Measurements from ENCODE around the gene TMEM181.
"Not testable (repeated sequence)": the region's sequence is repeated elsewhere in the genome, so short reads cannot be mapped to it uniquely, and the experiment has no call there.

The TMEM181 gene

DNA sequence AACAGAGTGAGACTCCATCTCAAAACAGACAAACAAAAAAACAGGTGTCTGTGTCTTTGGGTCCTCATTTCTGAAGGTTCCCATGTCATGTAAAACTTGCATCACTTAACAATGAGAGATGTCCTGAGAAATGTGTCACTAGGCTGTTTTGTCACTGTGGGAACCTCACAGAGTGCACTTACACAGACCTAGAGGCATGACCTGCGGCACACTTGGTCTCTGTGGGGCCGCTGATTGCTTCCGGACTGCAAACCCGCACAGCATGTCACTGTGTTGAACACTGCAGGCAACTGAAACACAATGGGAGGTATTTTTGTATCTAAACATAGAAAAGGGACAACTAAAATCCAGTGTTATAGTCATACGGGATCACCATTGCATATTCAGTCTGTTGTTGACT lies 42.3 kb upstream of the TMEM181 start:
- TF ChIP-seq, protein P1, sequence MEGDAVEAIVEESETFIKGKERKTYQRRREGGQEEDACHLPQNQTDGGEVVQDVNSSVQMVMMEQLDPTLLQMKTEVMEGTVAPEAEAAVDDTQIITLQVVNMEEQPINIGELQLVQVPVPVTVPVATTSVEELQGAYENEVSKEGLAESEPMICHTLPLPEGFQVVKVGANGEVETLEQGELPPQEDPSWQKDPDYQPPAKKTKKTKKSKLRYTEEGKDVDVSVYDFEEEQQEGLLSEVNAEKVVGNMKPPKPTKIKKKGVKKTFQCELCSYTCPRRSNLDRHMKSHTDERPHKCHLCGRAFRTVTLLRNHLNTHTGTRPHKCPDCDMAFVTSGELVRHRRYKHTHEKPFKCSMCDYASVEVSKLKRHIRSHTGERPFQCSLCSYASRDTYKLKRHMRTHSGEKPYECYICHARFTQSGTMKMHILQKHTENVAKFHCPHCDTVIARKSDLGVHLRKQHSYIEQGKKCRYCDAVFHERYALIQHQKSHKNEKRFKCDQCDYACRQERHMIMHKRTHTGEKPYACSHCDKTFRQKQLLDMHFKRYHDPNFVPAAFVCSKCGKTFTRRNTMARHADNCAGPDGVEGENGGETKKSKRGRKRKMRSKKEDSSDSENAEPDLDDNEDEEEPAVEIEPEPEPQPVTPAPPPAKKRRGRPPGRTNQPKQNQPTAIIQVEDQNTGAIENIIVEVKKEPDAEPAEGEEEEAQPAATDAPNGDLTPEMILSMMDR (IDR thresholded peaks at IDR 0.05; ENCODE audit: control insufficient read depth, extremely low read depth, insufficient read depth), result no peak
- H3K4me3 ChIP-seq (ENCODE audit: low read depth, low read length), result no peak overlapping the region
- no peak for DNase-seq (ENCODE audit: low read depth)

DNA sequence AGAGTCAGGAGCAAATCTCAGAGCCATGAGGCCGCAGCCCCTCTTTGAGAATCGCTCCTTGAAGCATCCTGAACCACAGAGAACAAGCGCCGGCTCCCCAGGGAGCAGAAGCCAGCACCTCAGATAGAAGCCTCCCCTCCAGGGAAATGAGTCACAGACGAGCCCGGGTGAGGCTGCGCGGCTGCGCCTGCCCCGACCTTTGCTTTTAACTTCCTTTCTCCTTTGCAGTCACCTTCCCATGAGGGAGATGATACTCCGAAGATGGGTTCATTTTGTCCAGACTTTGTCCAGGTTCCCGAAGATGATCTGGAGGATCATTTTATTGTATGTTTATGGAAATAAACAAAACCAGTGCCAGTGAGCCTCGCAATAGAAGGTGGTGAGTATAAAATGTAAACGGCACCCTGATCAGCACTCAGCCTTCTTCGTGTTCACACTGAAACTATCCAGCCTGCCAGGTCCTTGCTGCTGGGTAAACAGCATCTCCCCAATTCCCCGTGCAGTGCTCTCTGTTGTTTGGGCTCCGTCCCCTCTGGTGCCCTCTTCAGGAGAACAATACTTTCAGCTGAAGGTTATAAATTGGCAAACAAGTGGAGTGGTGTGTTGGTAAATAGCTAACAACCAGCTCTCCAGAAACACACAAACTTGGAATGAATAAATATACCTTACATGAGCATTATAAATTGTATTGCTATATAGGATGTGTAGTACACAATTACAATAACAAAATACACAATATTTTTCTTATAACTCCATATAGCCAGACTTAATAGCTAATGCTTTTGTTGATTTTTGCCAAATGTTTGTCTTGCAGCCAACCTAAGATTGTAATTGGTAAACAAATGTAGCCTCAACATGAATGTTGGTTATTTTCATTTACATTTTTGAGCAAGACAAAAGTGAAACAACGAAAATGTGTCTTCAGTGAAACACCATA lies 41.4 kb upstream of the TMEM181 start:
- peak; percentile 58 for DNase-seq (ENCODE audit: low read depth)
- no peak overlapping the region for H3K4me3 ChIP-seq (ENCODE audit: low read depth, low read length)
- TF ChIP-seq, protein P1 (IDR thresholded peaks at IDR 0.05; ENCODE audit: control insufficient read depth, extremely low read depth, insufficient read depth), result peak; percentile 30

DNA sequence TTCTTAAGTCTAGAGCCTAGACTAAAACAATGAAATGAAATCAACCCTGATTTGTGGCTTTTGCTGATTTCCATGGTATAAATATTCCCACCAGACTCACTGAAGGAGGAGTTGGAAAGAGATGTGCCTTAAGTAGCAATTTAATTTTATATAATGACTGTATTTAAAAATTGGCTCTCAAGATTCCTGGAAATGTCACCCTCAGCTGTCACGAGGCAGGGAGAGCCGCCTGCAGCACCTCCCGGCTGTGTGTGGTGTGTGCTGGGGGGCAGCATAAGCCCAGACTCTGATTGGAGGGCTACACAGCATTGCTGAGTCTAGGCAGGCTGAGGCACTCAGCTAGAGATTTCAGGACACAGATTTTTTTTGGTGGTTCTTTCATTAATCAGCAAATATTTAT lies 40.6 kb upstream of the TMEM181 start:
- TF ChIP-seq, protein P1 (IDR thresholded peaks at IDR 0.05; ENCODE audit: control insufficient read depth, extremely low read depth, insufficient read depth), result no peak
- DNase-seq (ENCODE audit: low read depth), result no peak
- H3K4me3 ChIP-seq (ENCODE audit: low read depth, low read length), result no peak overlapping the region

DNA sequence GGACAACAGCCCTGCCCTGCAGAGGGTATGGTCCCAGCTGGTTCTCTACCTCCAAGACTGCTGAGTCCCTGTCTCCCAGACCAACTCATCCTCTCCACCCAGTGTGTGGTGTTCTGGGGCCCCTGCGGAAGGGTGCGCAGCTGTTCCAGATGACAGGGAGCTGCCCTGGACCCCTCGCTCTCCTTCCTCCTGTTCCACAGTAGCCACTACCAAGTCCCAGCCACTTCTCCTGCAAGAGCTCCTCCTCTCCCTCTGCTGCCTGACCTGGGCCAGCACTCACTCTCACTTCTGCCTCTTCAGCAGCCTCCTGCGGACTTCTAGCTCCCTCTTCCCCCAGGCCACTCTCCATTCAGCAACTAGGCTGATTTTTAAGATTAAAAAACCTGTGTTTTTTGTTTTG lies 40.1 kb upstream of the TMEM181 start:
- no peak overlapping the region for H3K4me3 ChIP-seq (ENCODE audit: low read depth, low read length)
- TF ChIP-seq, protein P1 (IDR thresholded peaks at IDR 0.05; ENCODE audit: control insufficient read depth, extremely low read depth, insufficient read depth), result no peak
- DNase-seq (ENCODE audit: low read depth), result no peak

DNA sequence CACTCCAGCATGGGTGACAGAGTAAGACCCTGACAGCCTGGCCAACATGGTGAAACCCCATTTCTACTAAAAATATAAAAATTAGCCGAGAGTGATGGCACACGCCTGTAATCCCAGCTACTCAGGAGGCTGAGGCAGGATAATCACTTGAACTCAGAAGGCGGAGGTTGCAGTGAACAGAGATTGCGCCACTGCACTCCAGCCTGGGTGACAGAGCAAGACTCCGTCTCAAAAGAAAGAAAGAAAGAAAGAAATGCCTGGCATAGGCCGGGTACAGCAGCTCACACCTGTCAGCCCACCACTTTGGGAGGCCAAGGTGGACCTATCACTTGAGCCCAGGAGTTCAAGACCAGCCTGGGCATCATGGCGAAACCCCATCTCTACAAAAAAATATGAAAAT lies 38.9 kb upstream of the TMEM181 start:
- H3K4me3 ChIP-seq (ENCODE audit: low read depth, low read length); DNase-seq (ENCODE audit: low read depth): not testable (repeated sequence)

DNA sequence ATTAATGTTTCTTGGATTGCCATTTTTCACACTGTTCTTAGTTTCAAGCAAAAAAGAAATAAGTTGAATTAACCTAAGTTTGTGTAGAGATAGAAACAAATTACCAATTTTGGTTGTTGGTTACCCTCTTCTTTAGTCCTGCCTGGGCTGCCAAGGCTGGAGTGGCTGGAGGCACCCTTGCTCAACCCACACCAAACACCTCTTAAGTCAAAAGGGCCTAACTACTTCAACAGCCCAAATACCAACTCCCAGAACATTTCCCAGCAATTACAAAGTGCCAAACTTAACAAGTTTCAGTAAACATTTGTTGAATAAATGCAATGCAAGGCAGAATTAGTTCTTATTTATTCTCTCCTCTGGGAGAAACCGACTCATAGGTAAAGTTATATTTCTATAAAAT lies 38.1 kb upstream of the TMEM181 start:
- TF ChIP-seq, protein P1 (IDR thresholded peaks at IDR 0.05; ENCODE audit: control insufficient read depth, extremely low read depth, insufficient read depth), result no peak
- no peak for DNase-seq (ENCODE audit: low read depth)

DNA sequence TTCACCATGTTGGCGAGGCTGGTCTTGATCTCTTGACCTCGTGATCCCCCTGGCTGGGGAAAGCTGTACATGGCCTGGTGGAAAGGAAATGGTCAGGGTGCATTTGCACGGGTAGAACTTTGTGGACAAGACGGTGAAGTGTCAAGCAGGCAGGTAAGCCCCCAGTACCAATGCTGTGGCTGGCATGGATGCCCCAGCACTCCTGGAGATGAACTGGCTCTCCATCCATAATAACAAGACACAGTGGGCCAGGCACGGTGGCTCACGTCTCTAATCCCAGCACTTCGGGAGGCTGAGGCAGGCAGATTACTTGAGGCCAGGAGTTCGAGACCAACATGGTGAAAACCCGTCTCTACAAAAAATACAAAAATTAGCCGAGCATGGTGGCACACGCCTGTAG lies 37.3 kb upstream of the TMEM181 start:
- DNase-seq (ENCODE audit: low read depth), result no peak
- TF ChIP-seq, protein P1 (IDR thresholded peaks at IDR 0.05; ENCODE audit: control insufficient read depth, extremely low read depth, insufficient read depth), result no peak
- H3K4me3 ChIP-seq (ENCODE audit: low read depth, low read length), result no peak overlapping the region

More for the DNA sequence above, 38.1 kb upstream of the TMEM181 start:
- no peak overlapping the region for H3K4me3 ChIP-seq (ENCODE audit: low read depth, low read length)

All from LNCaP clone FGC (cell line).